ENCODE data around the gene CKM.

The CKM gene

DNA sequence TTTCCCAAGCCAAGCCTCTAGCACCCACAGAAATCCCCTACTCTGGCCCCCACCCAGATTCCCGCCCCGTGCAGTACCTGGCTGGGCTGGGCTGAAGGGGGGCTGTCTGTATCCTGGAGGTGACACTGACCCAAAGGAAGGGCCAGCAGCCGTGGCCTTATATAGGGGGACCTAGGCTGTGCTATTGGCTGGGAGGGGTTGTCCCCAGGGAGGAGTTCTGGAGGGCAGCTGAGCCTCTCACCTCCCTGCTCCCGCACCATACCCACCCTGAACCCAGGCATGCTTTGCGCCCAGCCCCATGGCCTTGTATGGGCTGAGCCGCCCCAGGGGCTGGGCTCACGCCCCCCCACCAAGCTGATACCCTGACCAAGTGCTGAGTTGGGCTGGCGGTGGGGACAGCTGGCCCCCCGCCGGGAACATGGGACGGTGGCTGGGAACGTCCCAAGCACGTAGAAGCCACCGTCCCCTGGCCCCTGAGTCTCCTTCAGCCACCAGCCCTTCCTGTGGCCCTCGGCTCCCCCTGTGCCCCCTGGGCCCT, at the start of gene CKM:
TSS of gene CKM (minus strand) at position 132 of the 538 bp plus-strand sequence. CDS start 3,162 bp downstream, outside the sequence.
- in situ Hi-C loops (cut with MboI; ENCODE audit: low sequenced_read_pairs): no loop called here

DNA sequence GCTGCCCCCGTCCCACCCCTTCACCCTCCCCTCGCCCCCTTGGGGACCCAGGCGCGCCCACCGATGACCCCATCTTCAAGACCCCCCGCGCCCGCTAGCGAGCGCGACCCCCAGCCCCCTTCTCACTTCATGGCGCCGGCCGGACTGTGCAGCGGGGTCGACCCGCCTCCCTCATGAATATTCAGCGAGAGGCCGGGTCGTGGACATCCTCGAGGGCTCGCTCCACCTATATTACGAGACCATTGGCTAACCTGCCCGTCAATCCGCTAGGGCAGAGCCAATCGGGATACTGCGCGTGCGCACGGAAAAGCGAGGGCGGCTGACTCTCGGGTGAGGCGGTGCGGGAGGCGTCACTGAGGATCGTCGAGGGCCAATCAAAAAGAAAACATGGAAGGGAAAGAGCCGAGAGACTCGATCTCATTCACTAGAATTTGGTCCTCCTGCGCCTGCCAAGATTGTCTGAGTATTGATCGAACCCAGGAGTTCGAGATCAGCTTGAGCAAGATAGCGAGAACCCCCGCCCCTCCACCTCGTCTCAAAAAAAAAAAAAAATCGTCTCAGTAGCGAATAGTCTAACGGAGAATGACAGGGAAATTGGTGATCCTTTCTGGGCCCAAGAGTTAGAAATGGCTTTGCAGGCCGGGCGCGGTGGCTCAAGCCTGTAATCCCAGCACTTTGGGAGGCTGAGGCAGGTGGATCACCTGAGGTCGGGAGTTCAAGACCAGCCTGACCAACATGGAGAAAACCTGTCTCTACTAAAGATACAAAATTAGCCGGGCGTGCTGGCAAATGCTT, 47.9 kb upstream of the CKM start, which contains the start of gene ERCC2:
TSS of gene ERCC2 (minus strand) at position 164 of the 795 bp plus-strand sequence. CDS start at position 131, 33 bp downstream.
- in situ Hi-C loops (cut with MboI; ENCODE audit: low sequenced_read_pairs): no loop called here

DNA sequence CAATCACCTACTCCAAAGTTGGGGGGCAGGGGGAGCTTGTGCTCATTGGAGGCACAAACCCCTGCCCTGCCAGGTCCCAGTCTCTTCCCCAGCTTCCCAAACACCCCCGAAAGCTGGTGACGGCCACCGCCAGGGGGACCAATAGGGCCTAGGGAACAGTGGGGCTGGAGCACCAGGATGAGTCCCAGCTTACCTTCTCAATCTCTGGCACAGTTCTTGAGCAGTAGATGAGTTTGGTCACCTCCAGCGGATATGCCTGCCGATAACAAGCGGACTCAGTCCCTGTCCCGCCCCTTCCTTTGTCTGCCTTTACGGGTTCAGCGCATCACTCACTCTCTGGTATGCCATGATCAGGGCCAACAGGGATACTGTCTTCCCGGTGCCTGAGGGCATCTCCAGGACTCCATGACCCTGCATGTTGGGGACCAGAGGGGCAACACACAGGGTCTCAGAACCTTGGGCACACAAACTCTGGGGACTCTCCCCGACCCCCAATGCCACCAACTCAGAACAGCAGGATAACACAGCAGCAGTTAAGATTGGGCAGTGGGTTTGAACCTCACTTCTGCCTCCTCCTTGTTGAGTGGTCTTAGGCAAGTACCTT, 46.2 kb upstream of the CKM start:
- in situ Hi-C loops (cut with MboI; ENCODE audit: low sequenced_read_pairs): no loop called here

DNA sequence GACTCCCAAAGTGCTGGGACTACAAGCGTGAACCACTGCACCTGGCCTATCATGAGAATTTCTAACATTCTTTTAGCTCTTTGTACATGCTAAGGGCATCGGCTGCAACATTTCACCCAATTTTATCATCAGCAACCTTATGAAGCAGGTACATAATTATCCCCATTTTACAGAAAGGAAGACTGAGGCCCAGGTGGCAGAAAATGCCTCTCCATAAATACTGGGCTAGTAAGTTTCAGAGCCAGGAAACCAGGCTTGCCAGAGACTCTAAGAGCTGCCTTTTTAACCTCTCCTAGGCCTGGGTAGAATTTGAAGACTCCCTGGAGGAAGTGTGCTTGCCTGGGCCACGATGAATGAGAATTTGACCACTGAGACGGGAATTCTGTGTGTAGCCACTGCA, 45.5 kb upstream of the CKM start:
- in situ Hi-C loops (cut with MboI; ENCODE audit: low sequenced_read_pairs): no loop called here

DNA sequence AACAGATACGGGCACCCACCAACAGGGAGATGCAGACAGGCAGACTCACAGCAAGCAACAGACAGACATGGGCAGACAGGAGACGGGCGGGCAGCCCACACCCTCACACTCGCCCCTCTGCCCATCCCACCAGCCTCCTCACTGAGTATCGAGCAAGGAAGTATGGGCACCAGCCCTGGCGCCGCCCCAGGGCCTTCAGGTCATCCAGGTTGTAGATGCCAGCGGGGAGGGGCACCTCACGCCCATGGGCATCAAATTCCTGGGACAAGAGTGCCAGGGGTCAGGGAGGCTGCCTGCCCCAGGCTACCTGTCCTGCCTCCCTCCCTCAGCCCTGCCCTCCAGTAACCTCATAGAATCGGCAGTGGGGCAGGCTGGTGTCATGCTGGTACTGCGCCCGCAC, 42.0 kb upstream of the CKM start:
- in situ Hi-C loops (cut with MboI; ENCODE audit: low sequenced_read_pairs): no loop called here

DNA sequence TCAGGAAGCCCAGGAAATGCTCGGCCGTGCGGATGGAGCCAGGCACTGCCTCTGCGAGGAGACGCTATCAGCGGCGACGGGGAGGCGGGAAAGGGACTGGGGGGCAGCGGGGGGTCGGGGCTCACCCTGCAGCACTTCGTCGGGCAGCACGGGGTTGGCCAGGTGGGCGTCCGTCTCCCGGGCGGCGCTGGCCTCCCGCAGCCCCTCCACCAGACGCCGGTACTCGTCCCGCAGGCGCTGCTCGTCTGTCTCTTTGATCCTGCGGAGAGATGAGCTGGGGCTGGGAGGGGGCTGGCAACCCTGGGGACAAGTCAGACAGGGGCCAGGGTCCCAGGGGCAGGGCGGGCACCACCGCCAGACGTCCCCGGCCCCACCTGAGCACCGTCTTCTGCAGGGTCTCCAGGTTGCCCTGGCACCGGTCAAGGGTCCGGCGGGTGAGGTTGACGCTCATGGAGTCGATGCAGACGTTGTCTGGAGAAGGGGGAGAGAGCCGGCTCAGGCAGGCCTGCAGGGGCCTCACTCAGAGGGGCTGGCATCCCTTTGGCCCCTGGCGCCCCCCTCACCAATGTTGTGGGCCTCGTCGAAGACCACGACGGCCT, 41.3 kb upstream of the CKM start:
- in situ Hi-C loops (cut with MboI; ENCODE audit: low sequenced_read_pairs): no loop called here

DNA sequence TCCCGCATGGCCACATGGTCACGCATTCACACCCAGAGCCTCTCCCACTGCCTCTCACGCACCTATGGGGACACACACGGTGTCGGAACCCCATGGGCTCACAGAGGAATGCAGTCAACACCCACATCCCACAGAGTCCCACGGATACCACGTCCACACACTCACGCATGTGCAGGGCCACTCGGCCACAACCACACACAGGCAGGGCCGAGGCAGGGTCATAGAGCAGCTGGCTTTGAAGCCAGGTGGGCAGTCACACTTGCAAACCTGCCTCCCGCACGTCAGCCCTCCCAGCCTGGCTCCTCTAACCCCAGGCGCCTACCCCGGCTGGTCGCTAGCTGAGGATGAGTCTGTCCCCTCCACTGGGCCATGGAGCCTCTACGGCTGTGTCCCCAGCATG, 39.6 kb upstream of the CKM start:
- in situ Hi-C loops (cut with MboI; ENCODE audit: low sequenced_read_pairs): no loop called here

DNA sequence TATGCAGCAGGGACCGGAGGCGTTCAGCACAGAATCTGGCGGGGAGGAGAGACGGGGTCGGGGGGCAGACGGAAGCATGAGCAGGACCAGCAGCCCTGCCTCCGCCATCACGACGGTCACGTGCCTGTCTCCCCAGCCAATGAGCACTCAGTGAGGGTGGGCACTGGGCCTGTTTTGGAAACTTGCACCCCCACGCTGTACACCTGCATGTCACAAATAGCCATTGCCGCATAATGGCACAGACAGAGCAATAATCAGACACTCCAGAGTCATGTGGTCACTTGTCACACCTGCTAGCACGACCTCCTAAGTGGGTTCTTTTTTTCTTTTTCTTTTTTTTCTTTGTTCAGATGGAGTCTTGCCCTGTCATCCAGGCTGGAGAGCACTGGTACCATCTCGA, 38.9 kb upstream of the CKM start:
- in situ Hi-C loops (cut with MboI; ENCODE audit: low sequenced_read_pairs): no loop called here

DNA sequence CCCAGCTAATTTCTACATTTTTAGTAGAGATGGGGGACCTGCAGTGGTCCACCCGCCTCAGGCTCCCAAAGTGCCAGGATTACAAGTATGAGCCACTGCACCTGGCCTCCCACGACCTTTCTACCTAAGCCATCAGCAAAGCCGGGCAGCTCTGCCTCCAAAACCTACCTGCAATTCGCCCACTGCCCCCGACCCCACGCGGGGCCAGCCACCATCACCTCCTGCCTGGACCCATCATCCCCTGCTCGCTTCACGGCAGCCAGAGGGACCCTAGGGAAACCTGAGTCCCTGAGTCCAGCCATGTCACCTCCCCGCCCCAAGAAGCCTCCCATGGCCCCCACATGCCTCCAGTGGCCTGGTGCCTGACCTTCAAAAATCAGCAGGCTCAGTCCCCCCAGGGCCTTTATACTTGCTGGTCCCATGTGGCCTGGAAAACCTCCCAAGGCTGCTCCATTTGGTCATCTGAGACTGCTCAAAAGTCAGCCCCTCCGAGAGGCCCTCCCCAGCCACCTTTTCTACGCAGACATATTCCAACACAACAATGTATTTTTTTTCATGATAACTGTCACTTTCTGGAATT, 35.6 kb upstream of the CKM start:
- in situ Hi-C loops (cut with MboI; ENCODE audit: low sequenced_read_pairs): no loop called here

DNA sequence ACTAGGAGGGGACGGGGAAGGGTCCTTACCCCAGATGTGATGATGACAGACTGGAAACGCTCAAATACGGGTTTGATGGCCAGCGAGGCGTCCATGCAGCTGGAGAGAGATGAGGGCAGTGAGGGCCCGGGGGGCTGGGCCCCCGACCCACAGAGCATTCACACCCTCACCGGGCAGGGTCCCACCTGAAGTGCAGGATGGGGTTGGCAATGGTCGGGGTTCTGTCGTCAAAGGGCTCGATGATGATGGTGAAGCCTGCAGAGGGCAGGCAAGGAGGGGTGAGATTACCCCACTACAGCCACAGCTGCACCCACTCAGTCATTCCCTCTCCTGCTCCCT, 34.7 kb upstream of the CKM start:
- in situ Hi-C loops (cut with MboI; ENCODE audit: low sequenced_read_pairs): no loop called here

DNA sequence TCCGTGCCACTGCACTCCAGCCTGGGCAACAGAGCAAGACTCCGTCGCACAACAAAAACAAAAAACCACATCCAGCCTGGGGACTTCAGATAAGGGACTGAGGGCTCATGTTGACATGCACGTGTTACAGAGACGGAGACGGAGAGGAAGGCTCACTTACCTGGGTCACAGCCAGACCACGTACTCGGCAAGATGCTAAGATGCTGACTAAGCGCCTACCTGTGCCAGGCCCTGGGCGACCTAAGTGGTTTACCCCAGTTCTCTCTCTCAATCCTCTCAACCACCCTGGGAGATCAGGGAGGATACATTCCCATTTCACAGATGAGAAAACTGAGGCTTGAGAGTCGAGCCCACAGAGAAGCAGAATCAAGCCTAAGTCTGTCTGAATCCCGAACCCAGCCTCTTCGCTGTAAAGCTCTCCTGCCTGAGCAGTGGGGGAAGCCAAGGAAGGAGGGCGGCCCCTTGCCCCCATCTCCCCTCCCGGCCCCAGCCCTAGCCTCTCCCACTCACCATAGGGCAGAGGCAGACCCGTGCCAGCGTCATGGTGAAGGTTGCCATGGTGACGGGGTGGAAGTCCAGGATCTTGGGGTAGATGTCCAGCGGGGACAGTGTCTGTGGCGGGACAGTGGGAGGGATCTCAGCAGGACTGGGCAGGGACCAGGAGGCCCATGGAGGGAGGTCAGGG, 34.2 kb upstream of the CKM start:
- in situ Hi-C loops (cut with MboI; ENCODE audit: low sequenced_read_pairs): no loop called here

DNA sequence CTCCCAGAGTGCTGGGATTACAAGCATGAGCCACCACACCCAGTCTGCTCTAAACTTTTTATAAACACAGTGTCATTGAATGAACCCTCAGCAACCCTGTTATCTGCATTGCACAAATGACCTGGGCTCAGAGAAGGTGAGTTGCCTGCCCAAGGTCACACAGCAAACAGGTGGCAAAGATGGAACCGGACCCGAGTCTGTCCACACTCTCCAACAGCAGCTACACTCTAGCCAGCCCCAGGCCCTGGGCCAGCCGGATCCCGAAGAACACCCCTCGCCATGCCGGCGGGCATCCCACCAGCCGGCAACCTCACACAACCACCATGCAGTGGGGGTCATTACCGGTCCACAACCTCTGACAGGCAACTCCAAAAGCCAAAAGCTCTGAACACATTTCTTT, 33.2 kb upstream of the CKM start:
- in situ Hi-C loops (cut with MboI; ENCODE audit: low sequenced_read_pairs): no loop called here

DNA sequence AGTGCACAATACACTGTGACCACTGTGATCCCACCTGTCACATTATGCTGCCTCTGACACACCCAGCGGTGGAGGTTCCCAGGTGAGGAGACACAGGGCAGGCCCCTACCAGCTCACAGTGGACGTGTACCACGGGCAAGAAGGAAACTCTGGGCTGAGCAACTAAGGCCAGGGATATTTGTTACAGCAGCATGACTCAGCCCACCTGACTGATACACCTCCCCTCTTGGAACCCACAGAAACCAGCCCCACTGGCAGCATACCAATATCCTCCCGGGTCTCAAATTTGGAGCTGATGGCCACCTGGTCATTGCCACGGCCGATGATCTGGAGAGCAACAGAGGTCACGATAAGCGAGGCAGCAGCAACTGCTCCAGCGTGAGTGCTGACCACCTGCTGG, 32.7 kb upstream of the CKM start:
- in situ Hi-C loops (cut with MboI; ENCODE audit: low sequenced_read_pairs): no loop called here

DNA sequence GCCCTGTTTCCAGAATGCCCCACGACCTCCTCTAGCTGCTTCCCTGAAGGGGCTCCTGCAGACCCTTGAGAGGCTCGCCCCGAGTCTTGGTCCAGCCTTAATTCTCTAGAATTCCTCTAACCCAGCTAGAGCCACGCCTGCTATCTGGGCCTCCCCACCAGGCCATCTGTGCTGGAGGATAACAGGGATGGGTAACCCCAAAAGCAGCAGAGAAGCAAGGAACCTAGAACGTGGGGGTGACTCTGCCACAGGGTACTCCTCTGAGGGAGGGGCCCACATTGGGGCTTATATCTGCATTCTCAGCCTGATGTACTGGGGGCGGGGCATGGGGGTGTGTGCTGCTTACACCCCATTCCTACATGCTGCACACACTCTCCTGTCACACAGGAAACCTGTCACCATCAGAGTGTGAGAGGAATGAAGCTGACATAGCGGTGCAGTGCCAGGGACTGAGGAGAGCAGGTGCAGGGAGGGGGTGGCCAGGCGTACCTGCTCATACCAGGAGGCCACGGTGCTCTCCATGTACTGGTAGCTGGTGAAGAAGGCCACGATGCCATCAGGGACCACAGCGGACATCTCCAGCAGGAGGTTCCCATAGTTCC, 31.7 kb upstream of the CKM start:
- in situ Hi-C loops (cut with MboI; ENCODE audit: low sequenced_read_pairs): no loop called here

DNA sequence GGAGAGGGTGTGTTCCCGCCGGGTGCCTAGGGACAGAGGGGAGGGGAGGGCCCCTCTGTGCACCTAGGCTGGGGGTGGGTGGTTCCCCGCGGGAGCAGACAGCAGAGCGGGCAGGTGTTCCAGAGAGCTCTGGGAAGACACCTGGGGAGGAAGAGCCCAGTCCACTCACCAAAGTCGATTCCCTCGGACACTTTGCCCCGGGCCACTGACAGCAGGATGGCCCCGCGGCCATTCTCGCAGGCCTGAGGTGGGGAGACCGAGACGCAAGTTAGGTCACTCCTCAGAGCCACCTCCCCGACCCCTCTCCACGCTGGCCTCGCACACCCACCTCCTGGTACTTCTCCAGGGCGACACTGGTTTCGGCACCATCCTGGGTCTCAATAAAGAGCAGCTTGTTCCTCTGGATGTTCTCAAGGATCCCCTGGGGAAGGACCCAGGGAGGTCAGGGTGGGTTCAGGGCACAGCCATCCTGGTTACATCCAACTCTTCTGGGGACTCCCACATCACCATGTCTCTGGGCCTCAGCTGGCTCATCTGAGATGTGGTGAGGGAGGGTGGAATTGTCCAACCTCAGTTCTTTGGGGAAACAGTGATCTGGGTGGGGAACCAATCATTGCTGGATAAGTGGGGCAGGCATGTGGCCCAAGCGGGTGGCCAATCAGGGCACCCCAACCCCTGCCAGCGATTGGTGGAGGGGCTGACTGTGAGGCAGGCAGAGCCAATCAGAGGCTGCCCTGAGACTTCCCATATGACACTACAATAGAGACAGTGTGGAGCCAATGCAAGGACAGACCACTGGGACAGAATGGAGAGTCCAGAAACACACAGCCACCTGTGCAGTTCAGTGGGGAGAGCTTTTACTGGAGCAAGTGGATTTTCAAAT, 30.5 kb upstream of the CKM start:
- in situ Hi-C loops (cut with MboI; ENCODE audit: low sequenced_read_pairs): no loop called here

DNA sequence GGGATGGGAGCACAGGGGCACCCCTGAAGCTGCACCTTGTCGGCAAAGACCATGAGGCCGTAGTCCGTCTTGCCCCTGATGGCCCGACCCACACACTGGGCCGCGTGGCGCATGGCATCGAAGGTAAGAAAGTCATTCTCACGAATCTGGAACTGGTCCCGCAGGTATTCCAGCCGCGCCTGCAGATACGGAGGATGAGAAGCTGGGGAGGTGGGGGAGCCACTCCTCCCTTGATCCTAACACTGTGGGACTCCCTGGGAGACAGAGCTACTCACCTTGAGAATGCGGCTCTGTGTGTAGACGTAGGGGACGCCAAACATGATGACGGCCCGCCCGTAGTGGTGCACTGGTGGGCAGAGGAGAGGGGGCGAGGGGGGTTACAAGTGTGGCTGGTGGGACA, 29.8 kb upstream of the CKM start:
- in situ Hi-C loops (cut with MboI; ENCODE audit: low sequenced_read_pairs): no loop called here

DNA sequence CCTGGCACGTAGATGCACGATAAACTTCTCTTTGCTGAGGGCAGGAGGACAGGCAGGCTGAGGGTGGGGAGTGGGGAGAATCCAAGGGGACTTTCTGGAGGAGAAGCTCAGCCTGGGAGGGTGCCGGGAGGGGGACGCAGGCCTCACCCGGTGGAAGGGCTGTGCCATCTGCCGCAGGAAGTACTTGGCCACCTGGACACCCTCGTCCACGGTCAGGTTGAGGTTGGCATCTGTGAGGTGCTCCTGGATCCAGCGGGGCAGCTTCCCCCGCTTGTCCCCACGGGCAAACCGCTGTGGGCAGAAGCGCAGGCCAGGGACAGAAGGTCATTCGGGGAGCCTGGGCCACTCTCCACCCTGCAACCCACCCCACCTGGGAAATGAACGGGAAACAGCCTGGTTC, 29.4 kb upstream of the CKM start:
- in situ Hi-C loops (cut with MboI; ENCODE audit: low sequenced_read_pairs): no loop called here

DNA sequence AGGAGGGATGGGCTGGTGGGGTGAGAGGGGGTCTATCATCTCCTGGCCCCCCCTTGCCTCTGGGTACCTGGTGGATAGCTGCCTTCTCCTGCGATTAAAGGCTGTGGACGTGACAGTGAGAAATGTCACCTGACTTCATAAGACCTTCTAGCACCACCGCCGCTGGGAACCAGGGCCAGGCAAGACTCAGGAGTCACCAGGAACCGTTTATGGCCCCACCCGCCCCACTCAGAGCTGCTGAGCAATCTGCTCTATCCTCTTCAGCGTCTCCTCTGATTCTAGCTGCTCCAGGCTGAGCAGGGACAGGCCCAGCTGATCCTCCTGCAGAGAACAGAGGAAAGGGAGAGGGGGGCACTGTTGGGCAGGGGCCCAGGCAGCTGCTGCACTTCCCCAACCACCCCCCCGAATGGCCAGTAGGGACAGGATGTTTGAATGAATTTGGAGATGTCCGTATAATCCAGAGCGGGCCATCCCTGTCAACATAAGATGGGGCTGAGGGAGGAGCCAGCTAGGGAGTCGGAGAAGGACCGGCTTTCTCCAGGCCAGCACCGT, 28.8 kb upstream of the CKM start:
- in situ Hi-C loops (cut with MboI; ENCODE audit: low sequenced_read_pairs): no loop called here

DNA sequence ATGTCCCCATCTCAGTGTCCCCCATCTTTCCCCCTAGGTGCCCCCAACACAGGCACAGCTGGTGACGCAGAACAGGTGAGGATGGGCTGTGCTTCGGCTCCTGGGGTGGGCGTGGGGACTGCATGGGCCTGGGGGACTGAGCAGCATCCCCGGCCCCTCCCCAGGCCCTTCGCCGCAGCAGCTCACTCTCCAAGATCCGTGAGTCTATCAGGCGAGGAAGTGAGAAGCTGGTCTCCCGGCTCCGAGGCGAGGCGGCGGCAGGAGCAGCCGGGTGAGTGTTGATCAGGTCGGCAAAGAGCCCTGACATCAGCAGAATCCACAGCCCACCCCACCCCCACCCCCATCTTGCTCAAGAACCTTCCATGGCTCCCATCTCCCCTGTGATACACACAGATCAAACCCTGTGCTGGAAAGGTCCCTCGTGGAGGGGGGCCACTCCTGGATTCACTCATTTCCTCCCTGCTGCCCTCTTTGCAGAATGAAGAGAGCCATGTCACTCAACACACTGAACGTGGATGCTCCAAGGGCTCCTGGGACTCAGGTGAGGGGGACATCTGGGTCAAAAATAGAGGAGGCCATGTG, 27.9 kb upstream of the CKM start:
- in situ Hi-C loops (cut with MboI; ENCODE audit: low sequenced_read_pairs): no loop called here
